GM21381 (cell line): Measurements from ENCODE around the gene SCNN1B.
"Not testable (repeated sequence)": the region's sequence is repeated elsewhere in the genome, so short reads cannot be mapped to it uniquely, and the experiment has no call there.

Source experiments
- ATAC-seq: cut with Tn5 transposase; IDR thresholded peaks from one replicate; pipeline ENCODE4 v1.9.1; 2021; ENCODE audit warnings: mild to moderate bottlenecking, moderate library complexity; ENCODE audit not compliant: unreplicated experiment

Gene SCNN1B

GRCh38 chr16:23348579-23349469 lies 46.7 kb downstream of the SCNN1B start:
- ATAC-seq = no peak

- no peak for ATAC-seq
Measured at GRCh38 chr16:23351360-23351759, 49.3 kb downstream of the SCNN1B start.

GRCh38 chr16:23353440-23353839 lies 51.3 kb downstream of the SCNN1B start:
- no peak for ATAC-seq

GRCh38 chr16:23354246-23354645 lies 52.1 kb downstream of the SCNN1B start:
- ATAC-seq = no peak

- ATAC-seq = no peak
Measured at GRCh38 chr16:23355106-23355670, 53.1 kb downstream of the SCNN1B start.

- ATAC-seq = no peak
Measured at GRCh38 chr16:23356941-23357340, 54.8 kb downstream of the SCNN1B start.

- ATAC-seq = no peak
Measured at GRCh38 chr16:23357761-23358290, 55.7 kb downstream of the SCNN1B start.

GRCh38 chr16:23359092-23359760 lies 57.1 kb downstream of the SCNN1B start:
- ATAC-seq = no peak

GRCh38 chr16:23362460-23363317 lies 60.6 kb downstream of the SCNN1B start:
- ATAC-seq = no peak

DNA sequence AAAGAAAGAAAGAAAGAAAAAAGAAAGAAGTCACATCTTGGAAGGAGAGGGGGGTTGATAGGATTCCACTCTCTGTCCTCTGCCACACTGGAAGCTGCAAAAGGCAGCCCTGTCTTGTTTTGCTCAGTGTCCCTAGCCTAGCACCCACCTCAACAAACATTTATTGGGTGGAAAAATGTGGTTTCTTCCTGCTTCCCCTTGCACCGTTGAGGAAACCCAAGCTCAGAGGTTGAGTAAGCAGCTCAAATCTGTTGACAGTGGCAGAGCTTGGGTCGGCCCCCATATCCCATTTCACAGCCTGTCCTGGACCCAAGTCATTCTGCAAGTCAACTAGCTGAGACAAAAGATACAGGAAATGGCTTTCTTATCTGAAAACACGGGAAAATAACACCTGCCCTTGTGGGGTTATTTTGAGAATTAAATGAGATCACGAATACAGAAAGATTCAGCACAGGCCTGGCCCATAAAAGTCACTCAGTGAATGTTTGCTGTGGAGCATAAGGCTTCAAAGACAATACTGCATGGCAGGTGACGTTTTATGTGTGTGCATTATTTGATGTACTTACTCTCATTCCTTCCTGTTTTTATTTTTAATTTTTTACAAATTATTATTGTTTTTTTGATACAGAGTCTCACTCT lies 63.6 kb downstream of the SCNN1B start:
- ATAC-seq = no peak

DNA sequence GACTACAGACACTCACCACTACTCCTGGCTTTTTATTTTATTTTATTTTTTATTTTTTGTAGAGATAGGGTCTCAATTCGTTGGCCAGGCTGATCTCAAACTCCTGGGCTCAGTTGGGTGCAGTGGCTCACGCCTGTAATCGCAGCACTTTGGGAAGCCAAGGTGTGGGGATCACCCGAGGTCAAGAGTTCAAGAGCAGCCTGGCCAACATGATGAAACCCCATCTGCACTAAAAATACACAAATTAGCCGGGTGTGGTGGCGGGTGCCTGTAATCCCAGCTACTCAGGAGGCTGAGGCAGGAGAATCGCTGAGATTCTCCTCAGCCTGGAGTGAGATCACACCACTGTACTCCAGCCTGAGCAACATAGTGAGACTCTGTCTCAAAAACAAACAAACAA lies 64.2 kb downstream of the SCNN1B start:
- not testable (repeated sequence) for ATAC-seq

GRCh38 chr16:23367564-23367963 lies 65.5 kb downstream of the SCNN1B start:
- no peak for ATAC-seq

DNA sequence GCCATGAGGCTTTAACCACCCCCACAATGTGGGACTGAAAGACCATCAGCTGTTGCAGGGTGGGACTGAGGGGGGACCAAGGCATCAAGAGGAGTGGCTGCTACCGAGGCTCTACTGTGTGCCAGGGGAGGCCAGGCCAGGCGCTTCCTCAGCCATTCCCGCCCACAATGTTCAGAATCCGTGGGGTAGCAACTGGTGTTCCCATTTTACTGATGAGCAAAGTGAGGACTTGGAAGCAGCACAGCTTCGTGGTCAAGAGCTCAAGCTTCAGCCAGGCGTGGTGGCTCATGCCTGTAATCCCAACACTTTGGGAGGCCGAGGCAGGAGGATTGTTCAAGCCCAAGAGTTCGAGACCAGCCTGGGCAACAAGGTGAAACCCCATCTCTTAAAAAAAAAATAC lies 65.9 kb downstream of the SCNN1B start:
- ATAC-seq = no peak

- ATAC-seq = no peak
Measured at GRCh38 chr16:23368469-23368868, 66.4 kb downstream of the SCNN1B start.

- ATAC-seq = no peak
Measured at GRCh38 chr16:23369416-23369815, 67.3 kb downstream of the SCNN1B start.

GRCh38 chr16:23371368-23371767 lies 69.3 kb downstream of the SCNN1B start:
- no peak for ATAC-seq

- ATAC-seq = no peak
Measured at GRCh38 chr16:23373436-23374219, 71.5 kb downstream of the SCNN1B start.

GRCh38 chr16:23374721-23375510 lies 72.8 kb downstream of the SCNN1B start:
- no peak for ATAC-seq

DNA sequence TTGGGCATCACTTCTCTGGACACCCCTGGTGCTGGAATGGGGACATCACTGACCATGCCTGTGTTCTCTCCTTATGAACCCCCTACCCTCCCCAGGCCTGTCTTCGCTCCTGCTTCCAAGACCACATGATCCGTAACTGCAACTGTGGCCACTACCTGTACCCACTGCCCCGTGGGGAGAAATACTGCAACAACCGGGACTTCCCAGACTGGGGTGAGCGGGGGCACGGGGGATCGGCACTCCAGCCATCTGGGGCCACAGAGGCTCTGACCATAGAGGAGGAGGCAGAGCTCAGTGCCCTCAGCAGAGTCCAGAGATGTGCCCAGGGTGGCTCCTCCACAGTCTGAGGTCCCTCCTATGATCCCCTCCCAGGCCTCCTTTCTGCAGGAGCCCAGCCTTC lies 73.5 kb downstream of the SCNN1B start:
- ATAC-seq = no peak
